GM18499 (cell line): ENCODE data around the gene FEN1.

Experiments
- ATAC-seq: cut with Tn5 transposase; IDR thresholded peaks from one replicate; pipeline ENCODE4 v1.9.1; 2021; ENCODE audit warnings: moderate number of reproducible peaks; ENCODE audit not compliant: insufficient read depth, unreplicated experiment

FEN1 gene, protein sequence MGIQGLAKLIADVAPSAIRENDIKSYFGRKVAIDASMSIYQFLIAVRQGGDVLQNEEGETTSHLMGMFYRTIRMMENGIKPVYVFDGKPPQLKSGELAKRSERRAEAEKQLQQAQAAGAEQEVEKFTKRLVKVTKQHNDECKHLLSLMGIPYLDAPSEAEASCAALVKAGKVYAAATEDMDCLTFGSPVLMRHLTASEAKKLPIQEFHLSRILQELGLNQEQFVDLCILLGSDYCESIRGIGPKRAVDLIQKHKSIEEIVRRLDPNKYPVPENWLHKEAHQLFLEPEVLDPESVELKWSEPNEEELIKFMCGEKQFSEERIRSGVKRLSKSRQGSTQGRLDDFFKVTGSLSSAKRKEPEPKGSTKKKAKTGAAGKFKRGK

GRCh38 chr11:61792310-61793082, at the start of gene FEN1, which contains the start of gene TMEM258:
Gene FEN1 (plus strand): TSS chr11:61792911. CDS start chr11:61795362, 2,451 bp downstream.
Gene TMEM258 (minus strand): TSS chr11:61792599. CDS start chr11:61792558, 41 bp downstream.
- peak; percentile 62 for ATAC-seq

- no peak for ATAC-seq
These were observed 49.1 kb upstream of the FEN1 start for GRCh38 chr11:61743486-61744095.

DNA sequence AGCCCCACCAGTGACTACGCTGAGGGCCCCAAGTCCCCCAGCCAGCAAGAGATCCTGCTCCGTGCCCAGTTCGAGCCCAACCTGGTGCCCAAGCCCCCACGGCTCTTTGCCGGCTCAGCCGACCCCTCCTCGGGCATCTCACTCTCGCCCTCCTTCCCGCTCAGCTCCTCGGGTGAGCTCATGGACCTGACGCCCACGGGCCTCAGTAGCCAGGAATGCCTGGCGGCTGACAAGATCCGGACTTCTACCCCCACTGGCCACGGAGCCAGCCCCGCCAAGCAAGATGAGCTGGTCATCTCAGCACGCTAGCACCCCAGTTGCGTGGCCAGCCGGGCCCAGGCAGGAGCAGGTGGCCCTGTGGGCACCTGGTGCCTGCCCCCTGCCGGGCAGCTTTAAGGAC, 48.5 kb upstream of the FEN1 start:
- no peak for ATAC-seq

GRCh38 chr11:61744609-61745156, 48.0 kb upstream of the FEN1 start:
- no peak for ATAC-seq

DNA sequence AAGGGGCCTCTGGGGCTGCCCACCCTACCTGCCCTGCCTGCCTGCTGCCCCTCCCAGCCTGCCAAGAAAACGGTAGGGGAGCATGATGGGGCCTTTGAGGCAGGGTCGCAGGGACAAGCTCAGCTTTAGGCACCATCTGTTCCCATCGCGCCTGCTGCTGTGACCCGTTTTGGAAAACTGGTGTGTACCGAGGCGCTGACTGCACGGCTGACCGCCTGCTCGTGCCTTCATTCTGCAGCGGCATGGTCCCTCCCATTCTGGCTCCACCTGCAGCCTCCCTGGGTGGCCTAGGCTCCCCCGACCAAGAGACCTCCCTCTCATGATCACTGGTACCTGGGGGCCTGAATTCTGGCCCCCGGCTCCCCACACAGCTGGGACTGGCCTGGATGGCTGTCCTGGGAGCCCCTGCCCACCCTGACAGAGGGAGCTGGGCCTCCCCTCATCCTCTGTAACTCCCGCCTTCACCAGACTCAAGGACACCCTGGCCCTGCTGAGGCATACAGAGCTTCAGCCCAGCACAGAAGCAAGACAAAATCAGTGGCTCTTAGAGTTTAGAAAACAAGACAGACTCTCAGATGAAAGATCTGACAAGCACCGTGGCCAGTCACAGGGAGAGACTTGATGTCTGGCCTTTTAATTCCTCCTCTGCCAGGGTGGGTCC, 46.8 kb upstream of the FEN1 start:
- ATAC-seq = no peak

- no peak for ATAC-seq
These were observed 46.1 kb upstream of the FEN1 start for GRCh38 chr11:61746442-61747191.

- ATAC-seq = no peak
These were observed 45.3 kb upstream of the FEN1 start for GRCh38 chr11:61747192-61747966.

DNA sequence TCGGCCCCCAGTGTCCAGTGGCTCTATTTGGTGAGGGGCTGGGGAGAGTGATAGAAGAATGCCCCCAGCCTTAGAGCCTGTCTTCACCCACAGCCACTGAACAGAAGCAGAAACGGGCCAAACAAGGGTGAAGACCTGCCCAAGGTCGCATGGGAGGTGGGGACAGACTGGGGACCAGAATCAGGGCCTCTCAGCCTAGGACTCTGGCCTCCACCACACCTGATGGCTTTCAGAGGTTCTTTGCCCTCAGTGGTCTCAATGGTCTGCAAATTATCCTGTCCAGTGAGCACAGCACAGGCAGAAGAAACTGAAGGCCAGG, 44.8 kb upstream of the FEN1 start:
- ATAC-seq = no peak

GRCh38 chr11:61749591-61750217, 43.0 kb upstream of the FEN1 start:
- ATAC-seq = no peak

DNA sequence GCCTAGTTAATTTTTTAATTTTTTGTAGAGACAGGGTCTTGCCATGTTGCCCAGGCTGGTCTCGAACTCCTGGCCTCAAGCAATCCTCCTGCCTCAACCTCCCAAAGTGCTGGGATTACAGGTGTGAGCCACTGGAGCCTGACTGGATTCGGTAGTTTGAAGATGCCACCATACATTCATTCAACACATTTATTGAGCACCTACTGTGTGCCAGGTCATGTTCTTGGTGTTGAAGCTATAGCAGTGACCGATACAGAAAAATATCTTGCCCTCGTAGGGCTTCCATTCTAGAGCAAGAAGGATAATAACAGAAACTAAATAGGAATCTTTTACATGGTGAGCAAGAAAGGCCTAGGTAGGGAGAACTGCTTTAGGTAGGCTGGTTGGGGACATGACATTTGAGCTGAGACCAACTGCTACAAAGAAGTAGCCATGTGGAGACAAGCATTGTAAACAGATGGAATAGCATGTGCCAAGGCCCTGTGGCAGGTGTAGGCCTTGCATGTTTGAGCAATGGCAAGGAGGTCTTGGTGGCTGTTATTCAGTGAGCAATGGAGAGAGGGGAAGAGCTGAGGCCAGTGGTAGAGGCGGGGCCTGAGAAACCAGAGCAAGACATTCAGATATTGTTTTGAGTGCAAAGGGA, 42.0 kb upstream of the FEN1 start:
- ATAC-seq = no peak

DNA sequence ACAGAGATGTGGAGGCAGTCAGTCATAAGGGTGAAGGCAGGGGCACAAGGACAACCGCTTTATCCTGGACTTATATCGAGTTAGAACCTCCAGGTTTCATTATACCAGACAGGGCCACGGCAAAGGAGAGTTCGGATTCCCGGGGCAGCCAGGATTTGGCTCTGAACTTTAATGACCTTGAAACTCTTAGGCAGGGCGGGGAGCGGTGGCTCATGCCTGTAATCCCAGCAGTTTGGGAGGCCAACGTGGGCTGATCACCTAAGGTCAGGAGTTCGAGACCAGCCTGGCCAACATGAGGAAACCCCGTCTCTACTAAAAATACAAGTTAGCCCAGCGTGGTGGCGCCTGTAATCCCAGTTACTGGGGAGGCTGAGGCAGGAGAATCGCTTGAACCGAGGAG, 41.3 kb upstream of the FEN1 start:
- no peak for ATAC-seq

- ATAC-seq = no peak
These were observed 40.4 kb upstream of the FEN1 start, which contains the start of gene MYRF for GRCh38 chr11:61752117-61752924. Gene MYRF (plus strand): TSS chr11:61752636. CDS start chr11:61752745, 109 bp downstream.

DNA sequence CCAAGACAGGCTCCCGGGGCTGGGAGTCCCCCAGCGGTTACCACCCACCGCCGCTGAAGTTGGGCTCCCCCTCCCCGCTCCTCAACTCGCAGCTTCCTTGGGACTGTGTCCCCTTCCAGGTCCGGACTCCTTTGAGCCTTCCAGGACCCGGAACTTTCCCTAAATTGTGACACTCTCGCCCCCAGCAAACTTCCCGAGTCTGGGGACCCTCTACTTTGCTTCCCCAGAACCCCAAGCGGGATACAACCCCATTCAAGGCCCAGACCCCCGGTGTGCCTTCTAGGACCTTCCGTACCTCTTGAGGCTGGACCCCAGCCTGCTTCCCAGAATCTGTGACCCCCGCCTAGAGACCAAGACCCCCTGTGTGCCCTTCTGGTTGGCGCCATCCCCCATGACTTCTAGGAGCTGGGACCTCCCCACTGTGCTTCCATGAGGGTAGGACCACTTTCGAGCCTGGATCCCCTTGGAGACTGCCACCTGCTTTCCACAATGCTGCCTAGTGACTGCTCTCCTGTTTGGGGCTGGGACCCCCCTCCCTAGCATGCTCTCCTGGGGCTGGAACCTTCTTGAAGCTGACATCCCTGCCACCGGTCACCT, 39.7 kb upstream of the FEN1 start:
- no peak for ATAC-seq

DNA sequence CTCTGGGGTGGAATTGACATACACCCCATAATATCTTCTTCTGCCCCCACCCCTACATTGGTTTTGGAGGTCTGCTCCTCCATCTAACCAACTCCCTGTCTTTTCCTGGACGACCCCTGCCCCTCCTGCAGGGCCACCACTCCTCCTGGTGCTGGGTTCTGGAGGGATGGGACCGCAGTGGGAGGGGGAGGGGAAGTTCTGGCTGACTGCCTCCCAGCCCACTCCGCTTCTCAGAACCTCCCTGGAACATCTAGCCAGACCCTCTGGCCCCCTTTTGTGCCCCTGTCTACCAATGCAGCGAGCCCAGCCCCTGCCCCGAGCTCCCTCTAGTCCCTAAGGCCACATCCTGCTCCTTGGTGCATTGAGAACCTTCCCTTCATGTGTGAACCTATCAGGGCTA, 39.0 kb upstream of the FEN1 start:
- ATAC-seq = no peak

GRCh38 chr11:61754534-61755482, 37.9 kb upstream of the FEN1 start:
- ATAC-seq = no peak

- ATAC-seq = no peak
These were observed 36.6 kb upstream of the FEN1 start for GRCh38 chr11:61756147-61756451.
